T-helper 17 cell (primary cell): ENCODE results near the gene EXD2. TPM values are rescaled to one million over a fixed set of nuclear protein-coding genes. Genes with fewer than 3 reads are reported as not detected.
"Not testable (repeated sequence)": the region's sequence is repeated elsewhere in the genome, so short reads cannot be mapped to it uniquely, and the experiment has no call there.

ENCODE experiments used
- ATAC-seq: fragments of 150-1000 bp; cut with Tn5 transposase; 2 replicates; pipeline ENCODE4 v1.10.0; 2021; ENCODE audit warnings: mild to moderate bottlenecking, moderate library complexity
- DNase-seq, 3 donors: peaks; one replicate each; pipeline versions ENCODE4 v3.0.0 to v3.0.0-alpha.2; 2020 to 2021
- H3K9me3 ChIP-seq: one replicate; pipeline ENCODE4 v1.7.0; 2013; ENCODE audit warnings: low read length, mild to moderate bottlenecking; ENCODE audit not compliant: control insufficient read depth, poor library complexity, severe bottlenecking
- H3K27ac Mint-ChIP-seq: one replicate; pipeline ENCODE4 v1.8.0; 2022; ENCODE audit warnings: mild to moderate bottlenecking, moderate library complexity, mixed read lengths
- H3K27me3 Mint-ChIP-seq: one replicate; pipeline ENCODE4 v1.8.0; 2022; ENCODE audit warnings: mixed read lengths
- H3K36me3 Mint-ChIP-seq: one replicate; pipeline ENCODE4 v1.8.0; 2022; ENCODE audit warnings: low read depth, mixed read lengths
- H3K4me1 Mint-ChIP-seq: one replicate; pipeline ENCODE4 v1.8.0; 2022; ENCODE audit warnings: mild to moderate bottlenecking, mixed read lengths
- H3K4me3 Mint-ChIP-seq: one replicate; pipeline ENCODE4 v1.8.0; 2022; ENCODE audit warnings: mild to moderate bottlenecking, moderate library complexity, mixed read lengths
- total RNA-seq, 4 donors: library from RNA in 2 of 4; stranded (reverse) in 2 of 4; gene quantifications; one replicate each; pipeline ENCODE4 v1.2.3 and lab custom pipeline; 2022 to 2026

EXD2 gene
- total RNA-seq, 2 donors from 2014 or later = 4.6 to 5.1 TPM

DNA sequence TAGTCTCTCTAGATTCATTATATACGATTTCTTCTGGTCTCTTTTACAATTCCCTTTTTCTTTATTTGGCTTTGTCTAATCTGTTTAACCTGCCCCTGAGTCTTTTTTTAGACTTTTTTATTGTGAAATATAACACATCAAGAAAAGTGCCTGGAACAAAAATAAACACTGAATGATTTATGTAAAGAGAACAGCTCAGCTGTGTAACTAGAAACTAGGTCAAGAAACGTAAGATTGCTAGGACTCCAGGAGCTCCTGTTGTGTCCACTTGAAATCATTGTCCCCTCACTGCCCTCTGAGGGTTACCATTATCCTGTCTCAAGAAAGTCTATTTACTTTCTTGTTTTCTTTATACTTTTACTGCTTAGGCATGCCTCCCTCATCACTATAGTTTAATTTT is 23.1 kb downstream of the EXD2 start:
- no peak for ATAC-seq
- H3K27ac Mint-ChIP-seq = no peak overlapping the region
- H3K36me3 Mint-ChIP-seq = peaks cover 2% of the 10 kb centered on the region
- no peaks in the 10 kb centered on the region for H3K27me3 Mint-ChIP-seq
- H3K4me1 Mint-ChIP-seq = peaks cover 2% of the 10 kb centered on the region
- no peak for DNase-seq
- H3K4me3 Mint-ChIP-seq = no peak overlapping the region
- H3K9me3 ChIP-seq = no peaks in the 10 kb centered on the region

DNA sequence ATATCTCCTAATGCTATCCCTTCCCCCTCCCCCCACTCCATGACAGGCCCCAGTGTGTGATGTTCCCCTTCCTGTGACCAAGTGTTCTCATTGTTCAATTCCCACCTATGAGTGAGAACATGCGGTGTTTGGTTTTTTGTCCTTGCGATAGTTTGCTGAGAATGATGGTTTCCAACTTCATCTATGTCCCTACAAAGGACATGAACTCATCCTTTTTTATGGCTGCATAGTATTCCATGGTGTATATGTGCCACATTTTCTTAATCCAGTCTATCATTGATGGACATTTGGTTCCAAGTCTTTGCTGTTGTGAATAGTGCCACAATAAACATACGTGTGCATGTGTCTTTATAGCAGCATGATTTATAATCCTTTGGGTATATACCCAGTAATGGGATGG is 26.4 kb downstream of the EXD2 start:
- H3K27ac Mint-ChIP-seq, ATAC-seq, H3K9me3 ChIP-seq, H3K4me1 Mint-ChIP-seq, H3K4me3 Mint-ChIP-seq, H3K27me3 Mint-ChIP-seq, DNase-seq, H3K36me3 Mint-ChIP-seq: not testable (repeated sequence)

DNA sequence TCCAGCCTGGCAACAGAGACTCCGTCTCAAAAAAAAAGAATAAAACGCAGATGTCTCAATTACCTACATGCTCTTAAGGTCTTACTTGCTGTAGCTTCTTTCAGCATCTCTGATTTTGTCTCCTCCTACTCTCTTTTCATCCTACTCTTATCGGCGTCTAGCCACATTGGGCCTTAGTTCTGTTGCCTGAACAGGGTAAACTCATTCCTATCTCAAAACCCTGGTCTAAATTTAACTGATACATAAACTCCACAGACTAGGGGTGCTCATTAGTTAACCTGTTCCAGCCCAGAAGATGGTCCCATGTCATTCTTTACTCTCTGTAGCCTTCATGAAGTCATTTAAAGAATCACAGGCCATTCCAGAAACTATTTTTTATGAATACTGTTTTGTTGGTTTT is 33.6 kb downstream of the EXD2 start:
- H3K27me3 Mint-ChIP-seq = no peaks in the 10 kb centered on the region
- H3K4me1 Mint-ChIP-seq = no peaks in the 10 kb centered on the region
- H3K36me3 Mint-ChIP-seq = peaks cover 9% of the 10 kb centered on the region
- no peak overlapping the region for H3K4me3 Mint-ChIP-seq
- H3K9me3 ChIP-seq = no peaks in the 10 kb centered on the region
- no peak overlapping the region for H3K27ac Mint-ChIP-seq
- ATAC-seq = no peak
- DNase-seq = no peak

DNA sequence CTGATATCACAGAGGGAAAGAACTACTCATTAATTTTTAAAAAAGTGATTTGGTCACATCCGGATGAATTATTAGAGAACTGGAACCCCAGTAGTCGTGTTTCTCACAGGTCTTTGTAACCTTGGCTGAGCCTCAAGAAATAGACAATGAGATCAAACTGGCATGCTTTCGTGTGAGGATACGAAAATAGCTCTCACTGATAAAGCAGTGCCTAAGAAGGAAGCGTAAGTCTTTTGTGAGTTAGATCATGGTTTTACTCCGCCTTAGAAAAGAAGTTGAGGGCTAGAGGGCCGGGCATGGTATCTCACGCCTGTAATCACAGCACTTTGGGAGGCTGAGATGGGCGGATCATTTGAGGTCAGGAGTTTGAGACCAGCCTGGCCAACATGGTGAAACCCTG is 34.9 kb downstream of the EXD2 start:
- ATAC-seq (no peak), DNase-seq (no peak)
- H3K36me3 Mint-ChIP-seq = peaks cover 11% of the 10 kb centered on the region
- H3K4me3 Mint-ChIP-seq = no peak overlapping the region
- no peaks in the 10 kb centered on the region for H3K4me1 Mint-ChIP-seq
- no peaks in the 10 kb centered on the region for H3K9me3 ChIP-seq
- peak overlapping the region; percentile 24 for H3K27ac Mint-ChIP-seq
- H3K27me3 Mint-ChIP-seq = no peaks in the 10 kb centered on the region

- ATAC-seq = no peak
- no peaks in the 10 kb centered on the region for H3K9me3 ChIP-seq
- Mint-ChIP-seq H3K36me3 (peaks cover 11% of the 10 kb centered on the region), H3K27ac (no peak overlapping the region), H3K27me3 (no peaks in the 10 kb centered on the region), H3K4me1 (no peaks in the 10 kb centered on the region), H3K4me3 (no peak overlapping the region)
- DNase-seq = no peak
These were observed 35.4 kb downstream of the EXD2 start for GRCh38 chr14:69226736-69227135.

DNA sequence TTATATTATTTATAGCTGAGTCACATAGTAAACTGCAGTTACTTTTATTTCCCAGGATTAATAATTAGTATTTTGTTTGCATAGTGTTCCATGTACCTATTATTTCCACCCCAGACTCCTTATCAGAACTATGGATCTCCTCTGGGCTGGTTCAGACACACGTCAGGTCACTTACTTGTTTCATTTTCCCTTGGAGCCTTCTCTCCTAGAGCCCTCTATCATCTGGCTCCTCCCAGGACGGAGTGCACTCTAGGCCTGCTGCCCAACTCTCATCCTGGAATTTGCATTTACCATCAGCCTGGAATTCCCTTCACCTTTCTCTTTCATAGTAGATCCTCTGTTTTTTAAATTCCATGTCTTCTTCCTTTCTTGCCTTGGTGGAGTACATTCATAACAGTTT is 40.2 kb downstream of the EXD2 start:
- Mint-ChIP-seq H3K4me3 (no peak overlapping the region), H3K4me1 (no peaks in the 10 kb centered on the region), H3K36me3 (peaks cover 9% of the 10 kb centered on the region), H3K27me3 (no peaks in the 10 kb centered on the region), H3K27ac (no peak overlapping the region)
- no peaks in the 10 kb centered on the region for H3K9me3 ChIP-seq
- ATAC-seq = no peak
- no peak for DNase-seq

DNA sequence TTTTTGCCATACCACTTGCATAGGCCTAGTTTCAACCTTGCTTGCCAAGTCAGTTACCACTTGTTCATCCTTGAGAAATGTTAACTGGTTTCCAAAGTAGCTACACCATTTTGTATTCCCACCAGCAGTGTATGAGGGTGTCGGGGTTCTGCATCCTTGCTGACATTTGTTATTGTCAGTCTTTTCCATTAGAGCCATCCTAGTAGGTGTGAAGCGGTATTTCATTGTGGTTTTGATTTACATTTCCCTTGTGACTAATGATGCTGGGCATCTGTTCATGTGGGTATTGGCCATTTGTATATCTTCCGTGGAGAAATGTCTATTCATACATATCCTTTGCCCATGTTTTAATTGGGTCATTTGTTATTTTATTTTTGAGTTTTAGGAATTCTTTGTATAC is 41.1 kb downstream of the EXD2 start:
- no peak overlapping the region for H3K4me3 Mint-ChIP-seq
- DNase-seq (no peak), ATAC-seq (no peak)
- peaks cover 6% of the 10 kb centered on the region for H3K36me3 Mint-ChIP-seq
- no peaks in the 10 kb centered on the region for H3K4me1 Mint-ChIP-seq
- no peaks in the 10 kb centered on the region for H3K27me3 Mint-ChIP-seq
- H3K9me3 ChIP-seq = no peaks in the 10 kb centered on the region
- no peak overlapping the region for H3K27ac Mint-ChIP-seq

- ATAC-seq (no peak), DNase-seq (no peak)
- H3K9me3 ChIP-seq = no peaks in the 10 kb centered on the region
- Mint-ChIP-seq H3K36me3 (peaks cover 6% of the 10 kb centered on the region), H3K27me3 (no peaks in the 10 kb centered on the region), H3K27ac (no peak overlapping the region), H3K4me1 (no peaks in the 10 kb centered on the region), H3K4me3 (no peak overlapping the region)
These were observed 42.8 kb downstream of the EXD2 start for GRCh38 chr14:69234106-69234505.

DNA sequence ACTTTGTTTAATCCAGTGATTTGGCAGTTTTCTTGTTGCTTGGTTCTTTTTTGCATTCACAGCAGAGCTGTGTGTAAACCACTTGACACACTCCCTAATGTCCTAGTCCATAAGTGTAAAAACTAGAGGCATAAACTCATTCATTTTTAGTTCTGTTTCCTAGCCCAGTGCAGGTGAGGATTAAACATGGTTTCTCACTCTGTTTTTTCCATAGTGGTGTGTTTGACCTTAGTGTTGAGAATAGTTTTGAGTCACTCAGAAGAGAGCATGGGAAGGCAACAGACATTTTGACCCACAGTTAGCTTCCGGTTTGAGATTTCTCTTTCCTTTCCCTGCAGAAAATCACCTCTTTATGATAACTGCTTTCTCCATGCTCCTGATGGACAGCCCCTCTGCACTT is 44.4 kb downstream of the EXD2 start:
- DNase-seq (no peak), ATAC-seq (no peak)
- no peaks in the 10 kb centered on the region for H3K27me3 Mint-ChIP-seq
- H3K4me1 Mint-ChIP-seq = no peaks in the 10 kb centered on the region
- H3K9me3 ChIP-seq = no peaks in the 10 kb centered on the region
- no peak overlapping the region for H3K27ac Mint-ChIP-seq
- H3K36me3 Mint-ChIP-seq = peaks cover 6% of the 10 kb centered on the region
- H3K4me3 Mint-ChIP-seq = no peak overlapping the region

DNA sequence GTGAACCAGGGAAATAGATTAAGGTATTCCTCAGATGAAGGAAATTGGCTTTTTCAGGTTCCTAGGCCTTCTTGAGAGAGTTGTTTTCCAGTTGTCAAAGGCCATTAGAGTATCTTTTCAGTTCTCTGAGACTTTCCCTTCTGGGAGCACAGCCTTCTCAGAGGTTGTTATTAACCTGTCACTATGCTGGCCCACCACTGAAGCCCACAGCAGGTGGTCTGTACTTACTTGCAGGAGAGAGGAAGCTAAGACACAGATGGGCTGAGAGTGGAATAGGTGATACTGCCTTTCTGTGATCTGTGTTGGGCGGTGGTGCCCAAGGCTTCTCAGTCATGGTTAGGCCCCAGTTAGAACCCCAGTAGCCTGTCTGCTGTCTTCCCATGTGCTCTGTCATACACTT is 45.8 kb downstream of the EXD2 start:
- no peaks in the 10 kb centered on the region for H3K9me3 ChIP-seq
- no peaks in the 10 kb centered on the region for H3K4me1 Mint-ChIP-seq
- H3K27ac Mint-ChIP-seq = peak overlapping the region; percentile 45
- peaks cover 4% of the 10 kb centered on the region for H3K36me3 Mint-ChIP-seq
- ATAC-seq (no peak), DNase-seq (no peak)
- no peak overlapping the region for H3K4me3 Mint-ChIP-seq
- H3K27me3 Mint-ChIP-seq = no peaks in the 10 kb centered on the region

DNA sequence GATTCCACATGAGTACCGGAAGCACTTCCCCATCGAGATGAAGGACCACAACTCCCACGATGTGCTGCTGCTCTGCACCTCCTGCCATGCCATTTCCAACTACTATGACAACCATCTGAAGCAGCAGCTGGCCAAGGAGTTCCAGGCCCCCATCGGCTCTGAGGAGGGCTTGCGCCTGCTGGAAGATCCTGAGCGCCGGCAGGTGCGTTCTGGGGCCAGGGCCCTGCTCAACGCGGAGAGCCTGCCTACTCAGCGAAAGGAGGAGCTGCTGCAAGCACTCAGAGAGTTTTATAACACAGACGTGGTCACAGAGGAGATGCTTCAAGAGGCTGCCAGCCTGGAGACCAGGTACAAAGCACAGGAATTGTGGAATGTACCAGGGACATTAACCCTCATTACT is 46.3 kb downstream of the EXD2 start:
- Mint-ChIP-seq H3K27me3 (no peaks in the 10 kb centered on the region), H3K27ac (peak overlapping the region; percentile 45), H3K4me1 (peaks cover 2% of the 10 kb centered on the region), H3K36me3 (peaks cover 4% of the 10 kb centered on the region), H3K4me3 (no peak overlapping the region)
- ATAC-seq (no peak), DNase-seq (no peak)
- H3K9me3 ChIP-seq = no peaks in the 10 kb centered on the region

DNA sequence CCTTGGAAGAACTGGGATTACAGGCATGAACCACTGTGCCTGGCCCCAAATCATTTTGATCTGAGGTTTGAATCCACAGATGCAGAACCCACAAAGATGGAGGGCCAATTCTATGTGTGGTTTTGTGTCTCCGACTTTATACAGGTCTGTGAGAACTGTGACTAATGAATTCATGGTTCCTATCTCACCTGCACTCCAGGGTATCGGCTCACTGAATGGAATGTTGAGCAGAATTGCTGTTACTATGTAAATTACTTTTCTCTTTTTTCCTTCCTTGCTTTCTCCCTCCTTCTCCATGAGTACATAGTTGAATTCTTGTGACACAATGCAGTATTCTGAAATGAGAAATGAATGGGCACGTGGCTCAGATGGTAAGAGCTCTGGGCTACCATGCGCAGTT is 47.6 kb downstream of the EXD2 start:
- peaks cover 2% of the 10 kb centered on the region for H3K36me3 Mint-ChIP-seq
- no peaks in the 10 kb centered on the region for H3K9me3 ChIP-seq
- no peaks in the 10 kb centered on the region for H3K27me3 Mint-ChIP-seq
- no peak overlapping the region for H3K4me3 Mint-ChIP-seq
- H3K27ac Mint-ChIP-seq = no peak overlapping the region
- no peak for ATAC-seq
- peaks cover 4% of the 10 kb centered on the region for H3K4me1 Mint-ChIP-seq
- DNase-seq = no peak

- Mint-ChIP-seq H3K27me3 (no peaks in the 10 kb centered on the region), H3K4me3 (no peak overlapping the region), H3K36me3 (peaks cover 2% of the 10 kb centered on the region), H3K4me1 (peaks cover 4% of the 10 kb centered on the region), H3K27ac (no peak overlapping the region)
- DNase-seq = no peak
- no peaks in the 10 kb centered on the region for H3K9me3 ChIP-seq
- no peak for ATAC-seq
These were observed 49.4 kb downstream of the EXD2 start for GRCh38 chr14:69240527-69241173.

DNA sequence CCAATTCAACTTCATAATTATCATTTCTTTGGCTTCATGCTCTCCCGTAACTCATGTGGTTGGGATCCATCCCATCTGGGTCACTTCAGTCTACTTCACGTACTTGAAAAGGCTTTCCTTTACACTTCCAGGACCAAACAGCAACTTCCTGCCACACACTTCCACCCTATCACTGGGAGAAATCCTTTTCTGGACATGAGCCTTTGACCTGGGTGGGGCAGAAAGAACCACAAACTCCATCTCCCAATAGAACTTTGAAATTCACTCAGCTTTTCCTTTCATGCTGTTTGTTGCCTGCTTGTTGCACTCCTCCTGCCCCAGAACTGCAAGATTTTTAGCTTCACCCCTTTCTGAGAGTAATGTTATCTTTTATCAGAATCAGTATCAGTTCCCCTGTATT is 50.3 kb downstream of the EXD2 start:
- Mint-ChIP-seq H3K36me3 (no peaks in the 10 kb centered on the region), H3K4me1 (peaks cover 4% of the 10 kb centered on the region), H3K4me3 (no peak overlapping the region), H3K27ac (peak overlapping the region; percentile 21), H3K27me3 (peaks cover 4% of the 10 kb centered on the region)
- no peaks in the 10 kb centered on the region for H3K9me3 ChIP-seq
- ATAC-seq = no peak
- DNase-seq = no peak
